ENCODE results near the gene ARL16.

Gene ARL16

GRCh38 chr17:81638683-81639082, 44.9 kb downstream of the ARL16 start:
- DNase-seq, result no peak

- peak; percentile 36 for DNase-seq
These were observed 46.9 kb downstream of the ARL16 start, which contains the start of the genes NPLOC4 and TSPAN10 for GRCh38 chr17:81636505-81637288. NPLOC4 (minus strand) TSS chr17:81637112; CDS start chr17:81636930, 182 bp downstream. TSPAN10 (plus strand) TSS chr17:81637196; CDS start chr17:81642413, 5,217 bp downstream.

GRCh38 chr17:81635973-81636504, 47.6 kb downstream of the ARL16 start:
- DNase-seq, result no peak

- DNase-seq, result no peak
These were observed 48.2 kb downstream of the ARL16 start for GRCh38 chr17:81635431-81635830.

- DNase-seq, result no peak
These were observed 52.1 kb downstream of the ARL16 start for GRCh38 chr17:81631482-81631881.
